ENCODE measurements around the gene SVEP1. TPM values are rescaled to one million over a fixed set of nuclear protein-coding genes. Genes with fewer than 3 reads are reported as not detected.

Gene SVEP1
- polyA plus RNA-seq, 3 donors, result under 0.01 TPM; not detected in 2

GRCh38 chr9:110334183-110334582 is 245.4 kb downstream of the SVEP1 start:
- Mint-ChIP-seq H3K27me3 (ENCODE audit: low read depth in 3 of 3) (peaks cover 0 to 4% (median 3%) of the 10 kb centered on the region in 3 donors), H3K27ac (peak overlapping the region in 6 of 7 donors; percentile 32 to 72 (median 54)), H3K9me3 (peaks cover 0 to 3% (median 0%) of the 10 kb centered on the region in 7 donors), H3K4me1 (peaks cover 32% of the 10 kb centered on the region), H3K36me3 (no peaks in the 10 kb centered on the region), H3K4me3 (peak overlapping the region; percentile 39 to 74)
- H3K36me3 ChIP-seq (replicated peaks in 1 of 2; ENCODE audit: control insufficient read depth in 1 of 2, insufficient read depth in 2 of 2, low read length in 2 of 2), result no peaks in the 10 kb centered on the region
- no peak overlapping the region for H3K9ac ChIP-seq (ENCODE audit: insufficient read depth, low read length, poor library complexity, severe bottlenecking)
- peaks cover 24 to 30% of the 10 kb centered on the region in 2 donors for H3K4me1 ChIP-seq (ENCODE audit: control insufficient read depth in 1 of 2, insufficient read depth in 2 of 2, low read length in 2 of 2)
- intact Hi-C loops (cut with micrococcal nuclease), result loop anchor here in 1 of 2 donors (10.0 kb wide), 1 partner anchor 79 kb away; the partner anchor contains the start of gene TXN
- no peak overlapping the region for H3K27ac ChIP-seq (ENCODE audit: low read depth in 1 of 2, low read length in 2 of 2)
- H3K27me3 ChIP-seq (ENCODE audit: control insufficient read depth in 2 of 2, insufficient read depth in 2 of 2, low read length in 2 of 2), result no peaks in the 10 kb centered on the region
- no peaks in the 10 kb centered on the region for H3K79me2 ChIP-seq (ENCODE audit: insufficient read depth, low read length)
- peak overlapping the region; percentile 57 for H2AFZ ChIP-seq (ENCODE audit: insufficient read depth, low read depth, low read length, poor library complexity, severe bottlenecking)
- no peaks in the 10 kb centered on the region for H3K9me3 ChIP-seq (replicated peaks in 1 of 2; ENCODE audit: control insufficient read depth in 1 of 2, insufficient read depth in 1 of 2, low read length in 2 of 2)
- peak overlapping the region in 2 of 3 experiments; percentile 9 to 41 for H3K4me3 ChIP-seq (replicated peaks in 1 of 3; ENCODE audit: low read depth in 2 of 3, low read length in 3 of 3)
- WGBS (ENCODE audit: insufficient coverage), result 0% methylated on average over 2 of the region's 4 CpGs
- no peaks in the 10 kb centered on the region for H4K20me1 ChIP-seq (ENCODE audit: insufficient read depth, low read length)
- TF ChIP-seq CTCF (IDR thresholded peaks at IDR 0.05), result no peak
- no peak for DNase-seq
- peak overlapping the region; percentile 48 for H3K4me2 ChIP-seq (replicated peaks; ENCODE audit: extremely low read depth, low read length, poor library complexity, severe bottlenecking)

- Histone ChIP-seq H4K20me1 (ENCODE audit: insufficient read depth, low read length) (no peaks in the 10 kb centered on the region), H3K4me2 (replicated peaks; ENCODE audit: extremely low read depth, low read length, poor library complexity, severe bottlenecking) (no peak overlapping the region), H3K27ac (ENCODE audit: low read depth in 1 of 2, low read length in 2 of 2) (no peak overlapping the region), H3K9me3 (replicated peaks in 1 of 2; ENCODE audit: control insufficient read depth in 1 of 2, insufficient read depth in 1 of 2, low read length in 2 of 2) (no peaks in the 10 kb centered on the region), H3K9ac (ENCODE audit: insufficient read depth, low read length, poor library complexity, severe bottlenecking) (no peak overlapping the region), H3K27me3 (ENCODE audit: control insufficient read depth in 2 of 2, insufficient read depth in 2 of 2, low read length in 2 of 2) (no peaks in the 10 kb centered on the region), H3K36me3 (replicated peaks in 1 of 2; ENCODE audit: control insufficient read depth in 1 of 2, insufficient read depth in 2 of 2, low read length in 2 of 2) (no peaks in the 10 kb centered on the region), H2AFZ (ENCODE audit: insufficient read depth, low read depth, low read length, poor library complexity, severe bottlenecking) (no peak overlapping the region), H3K4me3 (replicated peaks in 1 of 3; ENCODE audit: low read depth in 2 of 3, low read length in 3 of 3) (no peak overlapping the region), H3K79me2 (ENCODE audit: insufficient read depth, low read length) (no peaks in the 10 kb centered on the region), H3K4me1 (ENCODE audit: control insufficient read depth in 1 of 2, insufficient read depth in 2 of 2, low read length in 2 of 2) (peaks cover 24 to 30% of the 10 kb centered on the region in 2 donors)
- H3K27me3 Mint-ChIP-seq (ENCODE audit: low read depth in 3 of 3), result peaks cover 0 to 4% (median 3%) of the 10 kb centered on the region in 3 donors
- DNase-seq, result no peak
- WGBS (ENCODE audit: insufficient coverage), result no CpG with 5 or more reads among the region's 3 CpGs
- no peak for TF ChIP-seq CTCF (IDR thresholded peaks at IDR 0.05)
- intact Hi-C loops (cut with micrococcal nuclease), result loop anchor here in 1 of 2 donors (10.0 kb wide), 1 partner anchor 78 kb away; the partner anchor contains the start of gene TXN
- no peak overlapping the region for H3K4me3 Mint-ChIP-seq
- H3K36me3 Mint-ChIP-seq, result no peaks in the 10 kb centered on the region
- H3K27ac Mint-ChIP-seq, result no peak overlapping the region
- H3K9me3 Mint-ChIP-seq, result peaks cover 0 to 3% (median 0%) of the 10 kb centered on the region in 7 donors
- peaks cover 32% of the 10 kb centered on the region for H3K4me1 Mint-ChIP-seq
Observed at GRCh38 chr9:110332766-110333165, 246.8 kb downstream of the SVEP1 start.

Data from CD14-positive monocyte (primary cell).